K562 (cell line): Measurements from ENCODE around the gene CA5B.

Experiments
- CHCHD3 ChIP-seq: fragments of 250-450 bp; sonication (Bioruptor Pico); IDR thresholded peaks from 2 replicates; pipeline ENCODE4 v2.1.2; 2022; ENCODE audit warnings: mild to moderate bottlenecking
- DACH1 ChIP-seq: fragments of 450-650 bp; IDR thresholded peaks from 2 replicates; pipeline ENCODE4 v1.6.1; 2018; ENCODE audit not compliant: partially characterized antibody
- HLTF ChIP-seq: fragments of 450-650 bp; IDR thresholded peaks from 2 replicates; pipeline ENCODE4 v1.6.1; 2016
- KAT8 ChIP-seq: fragments of 450-650 bp; IDR thresholded peaks from 2 replicates; pipeline ENCODE4 v1.6.1; 2016; ENCODE audit warnings: low read depth, mild to moderate bottlenecking
- MXI1 ChIP-seq: IDR thresholded peaks from 2 replicates; pipeline ENCODE4 v1.6.1; 2011; ENCODE audit warnings: low read depth, mild to moderate bottlenecking, improper control_type of control experiment, low read length
- POLR2A ChIP-seq: fragments of 450-650 bp; conservative IDR thresholded peaks from 2 replicates; pipeline ENCODE4 v1.6.1; 2016
- POLR2AphosphoS5 ChIP-seq: IDR thresholded peaks from 2 replicates; pipeline ENCODE4 v1.6.1; 2011; ENCODE audit warnings: mild to moderate bottlenecking, low read depth, low read length, moderate library complexity; ENCODE audit not compliant: control insufficient read depth, insufficient read depth
- RFX5 ChIP-seq: IDR thresholded peaks from 2 replicates; pipeline ENCODE4 v1.6.1; 2011; ENCODE audit warnings: low read depth, mild to moderate bottlenecking, improper control_type of control experiment, low read length
- THRA ChIP-seq: fragments of 450-650 bp; IDR thresholded peaks from 2 replicates; pipeline ENCODE4 v1.6.1; 2017; ENCODE audit warnings: mild to moderate bottlenecking, moderate library complexity
- ZNF212 ChIP-seq: fragments of 450-650 bp; formaldehyde crosslinking; IDR thresholded peaks from 2 replicates; pipeline ENCODE4 v1.4.0; 2020; ENCODE audit warnings: mild to moderate bottlenecking

GRCh38 chrX:15744181-15744867 is 6.3 kb downstream of the CA5B start:
- TF ChIP-seq HLTF (no peak), RFX5 (no peak), KAT8 (no peak), CHCHD3 (CRISPR knock-in tag) (no peak), MXI1 (no peak), ZNF212 (CRISPR knock-in tag) (no peak), POLR2A (no peak), POLR2AphosphoS5 (no peak), THRA (no peak), DACH1 (no peak)
